Esophagus muscularis mucosa (tissue), 4 donors: ENCODE measurements around the gene DBN1.

Experiments
- CTCF ChIP-seq, 3 experiments: fragments of 200-600 bp in 2 of 3; fragments of 450-650 bp in 1 of 3; sonication (generic) in 2 of 3; IDR thresholded peaks; one replicate each; pipeline ENCODE4 v1.5.1; 2017 to 2019; ENCODE audit warnings: antibody characterized with exemption in 3 of 3, mild to moderate bottlenecking in 2 of 3, moderate library complexity in 1 of 3
- EP300 ChIP-seq: sonication (generic); formaldehyde crosslinking; IDR thresholded peaks from one replicate; pipeline ENCODE4 v1.6.1; 2017; ENCODE audit warnings: antibody characterized with exemption
- POLR2A ChIP-seq: fragments of 450-650 bp; IDR thresholded peaks from one replicate; pipeline ENCODE4 v1.6.1; 2017; ENCODE audit warnings: antibody characterized with exemption, moderate library complexity, mild to moderate bottlenecking, low read depth
- POLR2AphosphoS5 ChIP-seq, 2 donors: sonication (generic); formaldehyde crosslinking; IDR thresholded peaks; one replicate each; pipeline ENCODE4 v1.6.1; 2017; ENCODE audit warnings: antibody characterized with exemption in 2 of 2

GRCh38 chr5:177446200-177447065, 27.0 kb downstream of the DBN1 start, which contains the start of gene PRR7:
- TF ChIP-seq POLR2A (no peak), POLR2AphosphoS5 (IDR thresholded peaks at IDR 0.05) (peak in 1 of 2 donors; percentile 23), CTCF (IDR thresholded peaks at IDR 0.05) (peak in 1 of 3 experiments; percentile 30), EP300 (no peak)
